Lung (tissue), 12 donors: ENCODE measurements around the gene NRM. TPM values are rescaled to one million over a fixed set of nuclear protein-coding genes. Genes with fewer than 3 reads are reported as not detected.

Experiments
- ATAC-seq: fragments of 200-7000 bp; cut with Tn5 transposase; one replicate; pipeline ENCODE4 v1.9.1; 2020; ENCODE audit warnings: moderate number of reproducible peaks; ENCODE audit not compliant: insufficient read depth, low FRiP score
- DNase-seq, 3 donors: peaks; one replicate each; pipeline ENCODE4 v3.0.0-alpha.2; 2013 to 2017
- H3K27ac ChIP-seq, 2 donors: one replicate each; pipeline ENCODE4 v1.5.1; 2013; ENCODE audit warnings: mild to moderate bottlenecking in 2 of 2, moderate library complexity in 2 of 2, control low read depth in 1 of 2, inconsistent platforms in 1 of 2, low read depth in 1 of 2, low read length in 1 of 2
- H3K27me3 ChIP-seq, 3 donors: one replicate each; pipeline ENCODE4 v1.5.1; 2013; ENCODE audit warnings: low read length in 2 of 3; ENCODE audit not compliant: control insufficient read depth in 3 of 3, insufficient read depth in 3 of 3
- H3K36me3 ChIP-seq, 4 donors: one replicate each; pipeline ENCODE4 v1.5.1; 2013; ENCODE audit warnings: low read length in 4 of 4, mild to moderate bottlenecking in 1 of 4, moderate library complexity in 1 of 4; ENCODE audit not compliant: control insufficient read depth in 4 of 4, insufficient read depth in 4 of 4
- H3K4me1 ChIP-seq, 5 donors: one replicate each; pipeline ENCODE4 v1.5.1; 2013; ENCODE audit warnings: low read length in 5 of 5, mild to moderate bottlenecking in 2 of 5, moderate library complexity in 1 of 5; ENCODE audit not compliant: control insufficient read depth in 5 of 5, insufficient read depth in 5 of 5
- H3K4me3 ChIP-seq: one replicate; pipeline ENCODE4 v1.5.1; 2013; ENCODE audit warnings: mild to moderate bottlenecking, control low read depth, moderate library complexity
- H3K9ac ChIP-seq, 2 donors: one replicate each; pipeline ENCODE4 v1.5.1; 2013; ENCODE audit warnings: low read length in 2 of 2, control low read depth in 1 of 2; ENCODE audit not compliant: insufficient read depth in 1 of 2
- H3K9me3 ChIP-seq, 4 donors: one replicate each; pipeline ENCODE4 v1.5.1; 2013; ENCODE audit warnings: low read length in 3 of 4, mild to moderate bottlenecking in 1 of 4, moderate library complexity in 1 of 4; ENCODE audit not compliant: control insufficient read depth in 4 of 4, insufficient read depth in 3 of 4
- WGBS, 2 donors: extraction: QIAGEN DNeasy Blood & Tissue Kit; methylation state at CpG; one replicate each; pipeline ENCODE4 v1.1.7; 2013; 5-methylcytosine and 5-hydroxymethylcytosine counted together
- polyA plus RNA-seq, 2 donors: library from polyadenylated mRNA; stranded (reverse); fragments of 200-250 nt; gene quantifications; one replicate each; pipeline ENCODE4 v1.2.1, GENCODE V29; 2013
- total RNA-seq, 2 donors: library from RNA; depleted of rRNA in 1 of 2; stranded (reverse); fragments of >200 nt in 1 of 2; gene quantifications; one replicate each; pipeline ENCODE4 v1.2.1, GENCODE V29; 2014 to 2021
- TF ChIP-seq, protein P1 (sequence below): IDR thresholded peaks from 2 replicates; pipeline ENCODE4 v1.5.1; 2012; ENCODE audit warnings: mild to moderate bottlenecking; ENCODE audit errors: control extremely low read depth, extremely low read depth
- donor health status: control.
- donor health status: control.
- donor health status: Bipolar disorder and iron deficiency.
- donor health status: healthy.
- donor health status: DM: yes; HTN: yes; CAD: no.

Gene NRM
- total and polyA plus RNA-seq, 4 donors = 5.1 to 18.7 (median 15.9) TPM

DNA sequence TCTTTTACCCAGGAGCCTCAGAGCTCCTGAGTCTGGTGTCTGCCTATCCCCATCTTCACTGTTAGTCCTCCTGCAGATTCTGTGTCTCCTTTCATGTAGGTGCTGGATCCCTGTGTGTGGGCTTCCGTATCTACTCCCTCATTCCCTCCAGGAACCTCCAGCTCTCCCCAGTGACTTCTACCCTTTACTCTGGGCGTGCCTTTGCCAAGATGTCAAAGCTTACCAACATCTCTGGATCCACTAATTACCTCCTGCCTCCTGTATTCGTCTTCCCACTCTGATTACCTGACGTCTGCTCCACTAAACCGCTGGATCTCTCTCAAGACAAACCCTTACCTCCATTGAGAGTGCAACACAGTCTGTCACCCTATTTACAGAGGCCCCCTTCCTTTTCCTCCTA lies 46.0 kb downstream of the NRM start:
- Histone ChIP-seq H3K27me3 (no peaks in the 10 kb centered on the region), H3K9me3 (no peaks in the 10 kb centered on the region), H3K9ac (no peak overlapping the region), H3K4me1 (peaks cover 0 to 10% (median 0%) of the 10 kb centered on the region in 5 donors), H3K27ac (no peak overlapping the region), H3K36me3 (peaks cover 4 to 35% (median 26%) of the 10 kb centered on the region in 4 donors), H3K4me3 (no peak overlapping the region)
- WGBS, 2 donors = 64 to 81% methylated on average over 5 of the region's 5 CpGs
- TF ChIP-seq, protein P1, sequence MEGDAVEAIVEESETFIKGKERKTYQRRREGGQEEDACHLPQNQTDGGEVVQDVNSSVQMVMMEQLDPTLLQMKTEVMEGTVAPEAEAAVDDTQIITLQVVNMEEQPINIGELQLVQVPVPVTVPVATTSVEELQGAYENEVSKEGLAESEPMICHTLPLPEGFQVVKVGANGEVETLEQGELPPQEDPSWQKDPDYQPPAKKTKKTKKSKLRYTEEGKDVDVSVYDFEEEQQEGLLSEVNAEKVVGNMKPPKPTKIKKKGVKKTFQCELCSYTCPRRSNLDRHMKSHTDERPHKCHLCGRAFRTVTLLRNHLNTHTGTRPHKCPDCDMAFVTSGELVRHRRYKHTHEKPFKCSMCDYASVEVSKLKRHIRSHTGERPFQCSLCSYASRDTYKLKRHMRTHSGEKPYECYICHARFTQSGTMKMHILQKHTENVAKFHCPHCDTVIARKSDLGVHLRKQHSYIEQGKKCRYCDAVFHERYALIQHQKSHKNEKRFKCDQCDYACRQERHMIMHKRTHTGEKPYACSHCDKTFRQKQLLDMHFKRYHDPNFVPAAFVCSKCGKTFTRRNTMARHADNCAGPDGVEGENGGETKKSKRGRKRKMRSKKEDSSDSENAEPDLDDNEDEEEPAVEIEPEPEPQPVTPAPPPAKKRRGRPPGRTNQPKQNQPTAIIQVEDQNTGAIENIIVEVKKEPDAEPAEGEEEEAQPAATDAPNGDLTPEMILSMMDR = no peak
- no peak for DNase-seq
- no peak for ATAC-seq

DNA sequence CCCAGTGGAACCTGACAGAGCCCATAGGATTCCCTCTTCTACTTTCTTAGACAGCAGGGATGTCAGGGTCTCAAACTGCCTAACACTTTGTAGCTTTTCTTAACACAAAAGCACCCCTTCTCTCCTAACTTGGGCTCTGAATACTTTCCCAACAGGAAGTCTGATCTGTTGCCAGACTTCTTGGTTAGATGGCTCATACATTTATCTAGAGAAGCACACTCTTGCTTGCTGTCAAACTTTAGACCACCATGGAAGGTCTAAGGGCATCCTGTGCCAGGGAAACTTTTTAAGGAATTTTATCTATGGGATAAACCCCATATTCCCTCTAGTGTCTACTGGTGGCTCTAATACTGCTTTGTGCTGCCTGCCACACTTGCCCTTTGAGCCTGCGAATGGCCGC lies 47.1 kb downstream of the NRM start:
- Histone ChIP-seq H3K27me3 (no peaks in the 10 kb centered on the region), H3K9me3 (no peaks in the 10 kb centered on the region), H3K4me3 (no peak overlapping the region), H3K9ac (no peak overlapping the region), H3K4me1 (peaks cover 0 to 10% (median 0%) of the 10 kb centered on the region in 5 donors), H3K27ac (no peak overlapping the region), H3K36me3 (peaks cover 4 to 37% (median 25%) of the 10 kb centered on the region in 4 donors)
- ATAC-seq (no peak), DNase-seq (no peak)
- 96 to 98% methylated on average over 2 of the region's 2 CpGs for WGBS, 2 donors
- TF ChIP-seq, protein P1 = no peak

DNA sequence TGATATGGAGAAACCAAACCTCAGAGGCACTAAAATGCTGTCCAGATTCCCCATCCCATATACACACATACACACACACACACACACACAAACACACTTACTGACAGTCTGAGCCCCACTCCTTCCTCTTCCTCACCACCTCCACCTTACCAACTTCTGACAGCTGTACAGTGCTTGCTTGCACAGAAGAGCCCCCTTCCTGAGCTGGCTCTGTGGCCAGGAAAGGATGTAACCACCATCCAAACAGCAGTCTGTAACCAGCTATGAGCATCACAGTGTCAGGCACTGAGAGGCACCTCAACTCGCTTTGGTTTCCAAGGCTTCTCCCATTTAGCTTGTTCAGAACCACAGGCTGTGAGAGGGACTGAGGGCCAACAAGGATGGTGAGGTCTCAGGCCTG lies 49.7 kb downstream of the NRM start:
- Histone ChIP-seq H3K27me3 (no peaks in the 10 kb centered on the region), H3K4me1 (no peaks in the 10 kb centered on the region), H3K9ac (no peak overlapping the region), H3K36me3 (peaks cover 4 to 39% (median 25%) of the 10 kb centered on the region in 4 donors), H3K9me3 (no peaks in the 10 kb centered on the region), H3K4me3 (no peak overlapping the region), H3K27ac (no peak overlapping the region)
- WGBS, 2 donors = 46 to 78% methylated on average over 1 of the region's 1 CpG
- ATAC-seq (no peak), DNase-seq (no peak)
- TF ChIP-seq, protein P1 = no peak

DNA sequence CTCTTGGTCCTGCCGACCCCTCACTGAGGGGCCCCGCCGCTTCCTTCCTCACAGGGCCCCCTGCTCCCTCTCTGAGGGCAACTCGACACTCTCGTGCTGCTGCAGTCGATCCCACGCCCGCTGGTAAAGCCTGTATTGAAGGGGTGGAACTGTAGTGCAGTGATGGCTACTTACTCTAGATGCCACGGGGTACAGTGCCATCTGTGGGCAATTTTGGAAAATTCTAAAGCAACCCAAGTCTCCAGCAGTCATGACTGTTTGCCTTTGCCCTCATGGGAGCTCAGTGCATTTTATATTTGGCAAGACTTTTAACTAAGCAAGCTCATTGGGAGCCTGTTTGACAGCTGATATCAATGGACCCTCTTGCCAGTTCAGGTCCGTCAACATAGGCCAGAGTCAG lies 50.3 kb downstream of the NRM start:
- H3K27ac ChIP-seq = no peak overlapping the region
- ATAC-seq = no peak
- H3K27me3 ChIP-seq = no peaks in the 10 kb centered on the region
- H3K9me3 ChIP-seq = no peaks in the 10 kb centered on the region
- H3K9ac ChIP-seq = no peak overlapping the region
- no peak overlapping the region for H3K4me3 ChIP-seq
- no peaks in the 10 kb centered on the region for H3K4me1 ChIP-seq
- TF ChIP-seq, protein P1 = no peak
- DNase-seq = no peak
- WGBS, 2 donors = 51 to 77% methylated on average over 10 of the region's 10 CpGs
- peaks cover 4 to 40% (median 25%) of the 10 kb centered on the region in 4 donors for H3K36me3 ChIP-seq
